GM19240 (cell line): ENCODE data around the gene SPTLC1.

Source experiments
- DNase-seq: peaks from one replicate; pipeline ENCODE4 v3.0.0; 2011; ENCODE audit warnings: low spot score; ENCODE audit not compliant: insufficient read length

The SPTLC1 gene

DNA sequence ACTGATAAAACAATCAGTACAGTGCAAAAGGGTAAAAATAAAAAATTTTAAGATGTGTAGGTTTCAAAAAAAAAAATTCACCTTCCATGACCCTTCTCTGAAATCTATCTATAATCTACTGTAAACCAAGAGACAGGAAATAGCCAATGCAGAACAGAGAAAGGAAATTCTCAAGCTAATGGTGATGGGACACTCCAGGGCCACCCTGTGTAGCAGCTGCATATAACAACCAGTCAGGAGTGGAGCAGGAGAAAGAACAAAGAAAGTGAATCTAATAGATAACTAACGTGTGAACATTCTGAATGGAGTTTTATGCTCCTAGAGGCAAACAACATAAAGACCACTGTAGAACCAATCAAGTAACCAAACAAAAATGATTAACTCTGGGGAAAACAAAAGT is 16.6 kb downstream of the SPTLC1 start:
- DNase-seq: no peak

DNA sequence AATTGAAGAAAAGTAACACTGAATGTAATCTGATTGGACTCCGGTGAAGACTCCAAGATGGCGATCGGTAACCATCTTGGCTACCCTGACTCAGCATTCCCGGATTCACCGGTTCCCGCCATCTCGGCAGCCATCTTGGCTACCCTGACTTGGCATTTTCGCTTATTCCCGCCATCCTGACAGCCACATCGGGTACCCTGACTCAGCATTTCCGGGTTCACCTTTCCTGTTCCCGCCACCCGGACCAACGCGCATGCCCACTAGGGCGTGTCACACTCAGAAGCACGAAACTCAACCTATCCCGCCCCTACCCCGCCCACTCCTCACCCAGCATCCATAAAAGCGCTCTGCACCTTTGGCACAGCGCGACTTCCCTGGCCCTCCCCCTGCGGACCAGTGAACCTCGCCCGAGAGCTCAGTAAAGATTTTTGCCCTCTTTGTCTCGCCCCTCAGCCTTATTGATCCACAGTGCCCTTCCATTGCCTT is 17.2 kb downstream of the SPTLC1 start:
- DNase-seq: no peak

DNA sequence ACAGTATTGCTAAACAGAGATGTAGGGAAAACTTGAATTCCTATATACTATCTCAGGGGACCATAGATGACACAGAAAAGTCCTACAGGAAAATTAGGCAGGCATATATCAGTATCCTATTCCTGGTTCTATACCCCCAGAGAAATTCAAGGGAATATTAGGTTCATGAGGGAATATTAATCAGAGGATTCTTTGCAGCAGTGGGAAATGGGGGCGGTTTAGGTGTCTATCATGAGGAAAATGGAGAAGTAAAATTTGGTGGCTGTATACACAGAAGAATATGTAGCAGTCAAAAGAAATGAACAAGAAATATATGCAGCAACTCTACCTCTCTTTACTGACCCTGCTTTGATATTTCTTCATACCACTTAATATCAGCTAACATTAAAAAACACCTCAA is 20.0 kb downstream of the SPTLC1 start:
- DNase-seq: no peak

DNA sequence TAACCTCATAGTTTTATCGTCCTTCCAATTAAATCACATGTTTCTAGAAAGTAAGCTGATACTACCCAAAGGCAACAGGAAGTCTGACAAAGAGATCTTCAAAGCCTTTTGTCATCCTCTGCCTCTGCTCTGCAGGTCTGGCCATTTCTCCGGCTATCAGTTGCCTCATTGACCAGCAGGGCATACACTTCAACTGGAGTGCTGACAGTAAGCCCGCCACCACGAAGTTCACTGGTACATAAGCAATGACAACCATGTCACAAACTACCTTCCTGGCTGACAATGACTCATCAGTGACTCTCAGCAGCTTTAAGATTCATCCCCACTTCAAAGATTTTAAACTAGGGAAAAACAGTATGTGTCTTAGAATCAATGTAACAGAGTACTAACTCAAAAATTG is 20.6 kb downstream of the SPTLC1 start:
- no peak for DNase-seq

GRCh38 chr9:92077888-92078287 is 37.3 kb downstream of the SPTLC1 start:
- DNase-seq: no peak

DNA sequence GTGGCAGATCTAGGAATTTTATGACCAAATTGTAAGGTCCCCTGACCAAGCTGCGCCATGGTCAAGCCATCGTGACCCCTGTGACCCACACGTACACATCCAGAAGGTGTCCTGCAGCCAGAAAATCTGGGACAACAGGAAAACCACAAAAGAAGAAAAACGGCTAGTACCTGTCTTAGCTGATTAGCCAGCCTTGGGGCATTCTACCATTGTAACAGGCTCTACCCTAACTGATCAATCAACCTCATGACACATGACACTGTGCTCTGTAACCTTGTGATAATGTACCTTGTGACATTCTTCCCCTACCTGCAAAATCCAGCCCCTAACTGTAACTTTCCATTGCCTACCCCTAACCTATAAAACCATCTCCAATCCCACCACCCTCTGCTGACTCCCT is 43.6 kb downstream of the SPTLC1 start:
- no peak for DNase-seq

GRCh38 chr9:92066168-92066567 is 49.0 kb downstream of the SPTLC1 start:
- DNase-seq: no peak

DNA sequence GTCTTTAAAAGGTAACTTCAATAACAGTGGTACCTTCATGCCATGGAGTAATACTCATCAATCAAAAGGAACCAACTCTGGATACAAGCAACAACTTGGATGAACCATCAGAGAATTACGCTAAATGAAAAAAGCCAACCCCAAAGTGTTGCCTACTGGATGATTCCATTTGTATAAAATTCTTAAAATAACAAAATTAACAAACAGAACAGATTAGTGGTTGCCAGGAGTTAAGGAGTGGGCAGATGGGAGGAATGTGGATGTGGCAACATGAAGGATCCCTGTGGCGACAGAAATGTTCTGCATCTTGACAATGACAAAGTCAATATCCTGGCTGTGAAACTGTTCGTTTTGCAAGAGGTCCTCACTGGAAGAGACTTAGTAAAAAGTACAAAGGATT is 50.5 kb downstream of the SPTLC1 start:
- DNase-seq: no peak

GRCh38 chr9:92061184-92061583 is 54.0 kb downstream of the SPTLC1 start:
- DNase-seq: no peak

GRCh38 chr9:92059661-92060060 is 55.6 kb downstream of the SPTLC1 start:
- DNase-seq: no peak

- DNase-seq: no peak
Observed at GRCh38 chr9:92058723-92059444, 56.3 kb downstream of the SPTLC1 start.

DNA sequence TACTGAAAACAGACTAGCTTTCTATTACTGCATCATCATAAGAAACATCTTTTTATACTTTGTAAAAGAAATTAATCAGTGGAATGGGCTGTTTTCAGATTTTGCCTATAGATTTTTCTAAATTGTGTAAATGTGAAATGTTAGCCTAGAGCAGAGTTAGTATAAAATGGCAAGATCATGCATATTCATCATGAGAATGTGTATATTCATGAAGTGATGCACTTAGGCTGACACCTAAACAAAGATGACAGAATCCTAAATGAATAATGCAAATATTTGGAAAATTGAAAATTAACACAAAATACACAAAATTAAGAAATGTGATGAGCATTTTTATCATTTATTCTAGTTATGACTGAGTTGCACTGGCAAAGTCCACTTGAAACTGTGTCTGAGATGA is 57.2 kb downstream of the SPTLC1 start:
- no peak for DNase-seq

GRCh38 chr9:92057226-92057625 is 58.0 kb downstream of the SPTLC1 start:
- DNase-seq: no peak

DNA sequence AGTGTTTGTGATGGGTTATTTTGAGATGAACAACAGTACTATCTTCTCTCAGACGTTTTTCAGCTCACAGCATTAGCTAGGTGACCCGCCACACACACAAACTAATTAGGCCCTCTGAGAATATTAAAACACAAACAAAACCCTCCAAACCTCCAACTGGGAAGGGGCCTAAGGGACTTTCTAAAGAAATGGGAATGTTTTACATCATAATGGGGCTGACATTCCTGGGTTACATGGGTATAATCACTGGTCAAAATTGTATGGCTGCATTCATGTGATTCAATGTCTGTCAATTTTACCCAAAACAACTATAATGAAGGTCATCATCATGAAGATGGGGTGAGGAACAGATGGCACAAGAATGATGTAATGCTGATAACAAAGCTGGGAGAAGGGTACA is 59.6 kb downstream of the SPTLC1 start:
- no peak for DNase-seq

DNA sequence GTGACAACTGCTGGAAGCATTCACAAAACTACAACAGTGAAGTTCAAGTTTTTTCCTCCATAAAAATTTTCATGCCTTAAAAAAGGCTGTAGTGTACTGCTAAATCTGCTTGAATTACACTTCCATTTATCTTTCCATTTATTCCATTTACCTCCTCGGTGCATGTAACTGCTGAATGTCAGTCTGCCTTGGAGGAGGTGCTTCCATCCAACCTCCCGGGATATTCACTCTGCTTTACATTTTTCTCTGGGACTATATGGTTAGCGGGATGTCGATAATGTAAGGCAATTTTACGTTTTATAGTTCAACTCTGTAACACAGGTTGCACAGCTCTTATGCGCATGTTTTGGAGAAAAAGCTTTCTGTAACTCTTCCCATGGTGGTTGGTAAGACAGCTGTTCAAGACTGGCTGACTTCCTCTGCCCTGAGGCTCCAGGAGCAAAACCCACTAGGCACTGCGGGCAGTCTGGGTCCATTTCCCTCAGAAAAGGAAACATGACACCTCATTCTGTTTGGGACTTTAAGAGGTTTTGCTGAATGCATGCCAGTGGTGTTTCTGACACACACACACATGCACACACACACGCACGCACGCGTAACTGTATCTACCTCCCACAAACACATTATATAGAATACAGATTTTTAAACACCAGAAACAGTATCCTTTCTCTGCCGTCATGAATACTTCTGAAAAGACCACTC is 66.1 kb downstream of the SPTLC1 start:
- DNase-seq: no peak

- no peak for DNase-seq
Observed at GRCh38 chr9:92047500-92047899, 67.7 kb downstream of the SPTLC1 start.

DNA sequence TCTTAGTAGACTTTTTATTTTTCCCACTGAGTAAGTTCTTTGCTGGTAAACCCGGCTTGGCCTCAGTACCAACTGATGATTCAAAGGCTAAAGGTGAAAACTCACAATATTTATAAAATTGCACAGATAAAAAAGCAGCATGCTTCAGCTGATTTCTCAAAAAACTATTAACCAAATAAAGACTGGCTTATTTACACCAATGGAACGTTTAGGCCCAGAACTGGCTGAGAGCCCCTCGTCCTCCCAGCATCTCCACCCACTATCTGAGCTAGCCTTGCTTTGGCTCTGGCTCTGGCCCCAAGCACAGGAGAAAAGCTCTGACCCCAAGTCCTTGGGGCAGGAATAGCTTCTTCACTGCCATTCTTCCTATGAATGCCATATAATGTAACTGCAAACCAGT is 68.5 kb downstream of the SPTLC1 start:
- DNase-seq: no peak

GRCh38 chr9:92044936-92045335 is 70.3 kb downstream of the SPTLC1 start:
- DNase-seq: no peak

- DNase-seq: no peak
Observed at GRCh38 chr9:92043002-92043401, 72.2 kb downstream of the SPTLC1 start.

GRCh38 chr9:92042260-92042659 is 73.0 kb downstream of the SPTLC1 start:
- DNase-seq: no peak

- no peak for DNase-seq
Observed at GRCh38 chr9:92036756-92037155, 78.5 kb downstream of the SPTLC1 start.

DNA sequence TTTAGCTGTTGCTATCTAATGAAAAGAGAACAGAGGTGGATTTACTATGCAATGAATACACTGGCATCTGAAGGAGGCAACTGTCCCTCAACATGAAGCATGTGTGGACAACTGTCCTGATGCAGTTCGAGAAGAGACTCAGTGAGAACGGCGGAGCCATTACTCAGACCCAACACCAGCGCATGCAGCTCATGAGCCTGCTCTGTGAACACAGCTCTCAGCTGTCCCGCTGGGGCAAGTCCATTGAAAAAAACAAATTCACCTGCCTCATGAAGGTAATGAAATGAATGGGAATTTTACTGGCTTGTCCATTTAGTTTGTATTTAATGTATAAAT is 78.8 kb downstream of the SPTLC1 start:
- no peak for DNase-seq
